GM19025 (cell line): ENCODE results near the gene NUDT7.

Source experiments
- ATAC-seq: cut with Tn5 transposase; IDR thresholded peaks from one replicate; pipeline ENCODE4 v1.9.1; 2021; ENCODE audit warnings: mild to moderate bottlenecking, low read depth, moderate library complexity; ENCODE audit not compliant: unreplicated experiment

Gene NUDT7

DNA sequence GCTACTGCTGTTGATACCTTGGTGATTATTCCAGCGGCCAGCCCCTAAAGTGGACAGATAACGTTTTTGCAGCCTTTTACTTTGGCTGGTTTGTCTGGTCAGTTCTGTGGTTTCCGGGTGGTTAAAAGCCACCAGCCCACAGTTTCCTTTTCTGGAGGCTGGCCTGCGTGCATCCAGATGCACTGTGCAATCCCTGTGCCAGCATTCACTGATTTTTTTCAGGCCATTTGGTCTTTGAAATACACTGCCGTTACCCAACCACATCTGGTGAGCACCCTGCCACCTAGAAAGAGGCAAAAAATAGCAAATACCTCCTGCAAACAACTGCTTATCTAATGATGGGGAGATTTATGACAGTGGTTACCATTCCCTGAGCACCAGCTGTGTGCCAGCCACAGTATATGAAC, 797 bp downstream of the NUDT7 start:
- no peak for ATAC-seq

DNA sequence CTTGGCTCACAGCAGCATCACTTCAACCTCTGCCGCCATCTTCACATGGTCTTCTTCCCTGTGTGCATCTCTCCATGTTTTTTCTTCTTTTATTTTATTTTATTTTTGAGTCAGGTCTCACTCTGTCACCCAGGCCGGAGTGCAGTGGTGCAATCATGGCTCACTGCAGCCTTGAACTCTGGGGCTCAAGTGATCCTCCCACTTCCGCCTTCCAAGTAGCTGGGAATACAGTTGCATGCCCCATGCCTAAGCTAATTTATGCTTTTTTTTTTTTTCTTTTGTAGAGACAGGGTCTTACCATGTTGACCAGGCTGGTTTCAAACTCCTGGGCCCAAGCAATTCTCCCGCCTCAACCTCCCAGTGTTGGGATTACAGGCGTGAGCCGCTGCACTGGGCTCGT, 1.9 kb downstream of the NUDT7 start:
- no peak for ATAC-seq

DNA sequence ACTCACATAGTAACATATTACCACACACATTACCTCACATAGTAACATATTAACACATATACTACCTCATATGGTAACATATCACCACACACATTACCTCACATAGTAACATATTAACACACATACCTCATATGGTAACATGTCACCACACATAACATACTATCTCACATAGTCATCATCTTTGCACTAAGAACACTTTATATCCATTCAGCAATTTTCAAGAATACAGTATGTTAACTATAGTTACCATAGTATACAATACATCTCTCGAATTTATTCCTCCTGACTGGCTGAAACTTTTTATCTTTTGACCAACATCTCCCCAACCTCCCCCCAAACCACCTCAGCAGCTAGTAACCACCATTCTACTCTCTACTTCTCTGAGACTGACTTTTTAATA, 7.6 kb downstream of the NUDT7 start:
- ATAC-seq = no peak

DNA sequence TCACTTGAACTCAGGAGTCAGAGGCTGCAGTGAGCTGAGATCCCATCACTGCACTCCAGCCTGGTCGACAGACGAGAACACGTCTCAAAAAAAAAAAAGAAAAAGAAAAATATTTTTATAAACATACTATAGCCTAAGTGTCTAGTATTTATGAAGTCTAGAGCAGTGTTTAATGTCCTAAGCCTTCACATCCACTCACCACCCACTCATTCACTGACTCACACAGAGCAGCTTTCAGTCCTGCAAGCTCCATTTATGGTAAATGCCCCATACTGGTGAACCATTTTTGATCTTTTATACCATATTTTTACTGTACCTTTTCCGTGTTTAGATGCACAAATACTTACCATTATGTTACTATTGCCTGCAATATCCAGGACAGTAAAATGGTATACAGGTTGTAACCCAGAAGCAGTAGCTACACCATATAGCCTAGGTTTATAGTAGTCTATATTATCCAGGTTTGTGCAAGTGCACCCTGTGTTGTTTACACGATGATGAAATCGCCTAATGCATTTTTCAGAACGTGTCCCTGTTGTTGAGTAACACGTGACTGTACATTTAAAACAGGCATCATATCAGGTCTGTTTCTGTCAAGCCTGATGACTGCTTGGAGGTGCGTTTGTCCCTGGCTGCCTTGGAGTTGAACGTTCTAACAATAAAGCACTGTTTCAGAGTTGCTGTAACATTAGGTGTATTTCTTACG, 10.1 kb downstream of the NUDT7 start:
- no peak for ATAC-seq

DNA sequence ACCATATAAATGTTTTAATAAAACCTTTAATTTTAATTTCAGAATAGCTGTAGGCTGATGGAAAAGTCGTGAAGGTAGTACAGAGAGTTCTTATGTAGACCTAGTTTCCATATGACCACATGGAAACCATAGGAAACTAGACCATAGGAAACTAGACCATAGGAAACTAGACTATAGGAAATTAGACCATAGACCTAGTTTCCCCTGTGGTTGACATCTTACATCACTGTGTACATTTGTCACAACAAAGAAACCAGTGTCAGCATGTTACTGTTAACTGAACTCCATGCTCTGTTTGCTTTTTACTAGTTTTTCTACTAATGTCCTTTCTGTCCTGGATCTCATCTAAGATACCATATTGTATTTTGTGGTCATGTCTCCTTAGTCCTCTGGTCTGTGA, 14.6 kb downstream of the NUDT7 start:
- ATAC-seq = no peak

DNA sequence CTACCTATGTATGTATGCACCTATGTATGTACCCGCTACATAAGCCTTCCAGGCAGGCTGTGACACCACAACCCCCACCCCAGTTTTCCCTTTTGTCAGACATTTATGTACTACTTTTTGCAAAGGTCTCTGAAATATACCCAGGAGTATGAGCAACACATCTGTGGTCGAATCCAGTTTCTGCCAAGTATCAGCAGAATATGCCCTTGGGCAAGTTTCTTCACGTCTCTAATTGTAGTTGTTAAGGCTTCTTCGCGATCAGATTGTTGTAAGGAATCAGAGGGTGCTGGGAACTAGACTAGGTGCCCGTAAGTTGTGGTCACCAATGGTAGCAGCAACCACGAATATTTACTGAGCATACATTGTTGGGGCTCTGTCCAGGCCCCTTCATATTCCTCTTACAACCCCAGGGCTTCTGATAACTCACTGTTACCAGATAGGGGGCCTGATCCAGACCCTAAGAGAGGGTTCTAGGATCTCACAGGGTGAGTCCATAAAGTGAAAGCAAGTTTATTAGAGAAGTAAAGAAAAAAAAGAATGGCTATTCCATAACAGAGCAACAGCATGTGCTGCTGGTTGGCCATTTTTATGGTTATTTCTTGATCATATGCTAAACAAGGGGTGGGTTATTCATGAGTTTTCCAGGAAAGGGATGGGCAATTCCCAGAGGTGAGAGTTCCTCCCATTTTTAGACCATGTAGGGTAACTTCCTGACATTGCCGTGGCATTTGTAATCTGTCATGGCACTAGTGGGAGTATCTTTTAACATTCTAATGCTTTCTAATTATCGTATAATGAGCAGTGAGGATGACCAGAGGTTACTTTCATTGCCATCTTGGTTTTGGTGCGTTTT, 16.6 kb downstream of the NUDT7 start:
- ATAC-seq = no peak

DNA sequence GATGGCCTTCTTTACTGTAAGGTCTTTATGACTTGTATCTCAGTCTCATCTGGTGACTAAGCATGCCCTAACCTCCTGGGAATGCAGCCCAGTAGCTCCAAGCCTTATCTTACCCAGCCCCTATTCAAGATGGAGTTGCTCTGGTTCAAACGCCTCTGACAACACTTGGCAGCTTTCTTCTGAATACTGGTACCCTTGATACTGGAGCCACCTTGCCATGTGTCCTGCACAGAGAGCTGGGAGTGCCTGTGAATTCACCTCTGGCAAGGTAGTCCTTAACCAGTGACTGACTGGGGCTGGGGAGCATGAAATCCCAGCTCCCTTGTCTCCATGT, 17.2 kb downstream of the NUDT7 start:
- ATAC-seq = no peak

DNA sequence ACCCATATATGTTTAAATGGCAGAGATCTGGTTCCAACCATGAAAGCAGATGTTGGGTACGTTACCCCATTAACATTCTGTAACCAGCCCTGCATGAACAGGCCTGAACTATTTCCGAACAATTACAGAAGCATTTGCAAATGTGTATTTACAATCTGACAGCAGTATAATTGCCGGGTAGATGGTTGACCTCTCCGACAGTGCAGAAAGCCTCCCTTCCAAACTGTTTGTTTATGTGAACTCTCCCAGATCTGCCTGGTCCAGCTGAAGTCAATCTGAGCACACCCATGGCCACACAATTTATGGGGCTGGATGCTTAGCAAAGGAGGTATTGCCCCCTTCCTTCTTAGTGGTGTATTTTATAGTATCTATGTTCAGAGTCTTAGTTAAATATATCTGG, 21.8 kb downstream of the NUDT7 start:
- ATAC-seq = no peak

DNA sequence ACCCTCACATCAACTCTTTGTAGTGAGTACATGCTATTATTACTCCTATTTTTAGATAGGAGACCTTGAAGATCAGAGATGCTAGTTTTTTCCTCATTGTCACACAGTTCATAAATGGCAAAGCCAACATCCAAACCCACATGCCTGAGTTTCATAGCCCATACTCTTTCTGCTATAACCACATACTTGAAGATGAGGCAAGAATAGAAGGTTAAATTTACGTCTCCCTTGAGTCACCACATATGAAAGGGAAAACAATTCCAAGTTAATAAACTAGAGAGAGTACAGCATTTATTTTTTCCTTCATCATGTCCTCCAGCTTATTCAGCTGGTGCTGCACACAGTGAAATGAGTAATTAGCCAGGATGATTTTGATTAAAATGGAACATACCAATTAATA, 23.7 kb downstream of the NUDT7 start:
- ATAC-seq = no peak

DNA sequence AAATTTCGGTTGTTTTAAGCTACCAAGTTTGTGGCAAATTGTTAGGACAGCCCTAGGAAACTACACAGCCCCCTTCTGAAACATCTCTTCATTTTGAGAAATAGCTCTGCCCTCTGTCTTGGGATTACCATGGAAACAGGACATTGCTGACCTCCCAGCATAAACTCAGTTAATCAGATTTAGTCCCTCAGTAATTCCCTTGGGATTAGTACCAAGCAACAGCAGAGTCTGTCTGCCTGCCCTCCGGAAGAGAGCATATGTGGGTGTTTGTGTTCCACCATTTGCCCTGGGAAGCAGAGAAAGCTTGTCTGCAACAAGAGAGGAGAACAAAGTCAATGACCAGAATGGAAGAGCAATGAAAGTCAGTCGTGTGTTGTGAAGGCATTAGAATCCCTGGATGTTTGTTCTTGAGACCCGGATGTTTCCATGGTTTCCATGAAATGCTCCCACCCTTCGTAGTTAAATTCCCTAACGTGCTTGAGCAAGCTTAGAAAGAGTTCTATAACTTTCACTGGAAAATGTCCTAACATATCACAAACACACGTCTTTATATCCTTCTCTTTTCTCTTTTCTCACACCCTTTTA, 26.2 kb downstream of the NUDT7 start:
- no peak for ATAC-seq

DNA sequence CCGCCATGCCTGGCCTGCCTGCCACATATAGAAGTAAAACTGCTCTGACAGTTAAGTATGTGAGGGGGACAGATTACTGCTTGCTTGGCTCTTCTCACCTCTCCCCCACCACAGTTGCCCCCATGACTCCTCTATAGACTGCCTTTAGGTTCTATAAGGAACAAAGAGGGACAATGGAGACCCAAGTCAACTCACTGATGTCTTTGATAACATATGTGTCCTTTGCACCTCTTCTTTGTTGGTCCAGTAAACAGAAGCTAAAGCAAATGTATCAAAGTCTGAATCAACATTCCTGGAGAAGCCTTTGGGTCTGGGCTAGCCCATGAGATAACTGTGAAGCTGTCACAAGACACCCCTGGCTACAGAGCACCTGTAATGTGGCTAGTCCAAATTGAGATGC, 27.1 kb downstream of the NUDT7 start:
- no peak for ATAC-seq

DNA sequence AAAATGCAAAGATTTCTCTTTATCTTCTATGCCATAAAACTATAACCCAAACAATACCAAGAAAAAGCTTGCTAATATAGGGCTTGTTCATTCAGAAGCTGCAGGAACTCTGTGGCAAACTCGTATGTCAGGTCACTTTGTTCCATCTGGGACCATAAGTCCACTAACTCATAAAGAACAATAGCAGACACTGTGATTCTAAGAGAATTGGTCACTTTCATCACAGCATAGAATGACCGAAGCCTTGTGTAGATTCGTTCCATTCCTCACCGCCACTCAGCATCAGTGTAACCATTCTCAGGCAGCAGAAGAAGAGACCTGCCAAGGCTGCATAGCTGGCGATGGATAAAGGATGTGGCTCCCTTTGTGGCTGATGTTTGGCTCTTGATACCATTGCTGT, 35.7 kb downstream of the NUDT7 start:
- no peak for ATAC-seq

DNA sequence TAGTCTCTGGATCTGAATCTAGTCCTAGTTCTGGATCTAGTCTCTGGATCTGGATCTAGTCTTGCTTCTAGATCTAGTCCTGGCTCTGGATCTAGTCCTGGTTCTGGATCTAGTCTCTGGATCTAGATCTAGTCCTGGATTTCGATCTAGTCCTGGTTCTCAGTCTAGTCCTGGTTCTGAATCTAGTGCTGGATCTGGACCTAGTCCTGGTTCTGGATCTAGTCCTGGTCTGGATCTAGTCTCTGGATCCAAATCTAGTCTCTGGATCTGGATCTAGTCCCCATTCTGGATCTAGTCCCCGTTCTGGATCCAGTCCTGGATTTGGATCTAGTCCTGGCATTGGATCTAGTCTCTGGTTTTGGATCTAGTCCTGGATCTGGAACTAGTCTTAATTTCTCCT, 36.2 kb downstream of the NUDT7 start:
- ATAC-seq = no peak

DNA sequence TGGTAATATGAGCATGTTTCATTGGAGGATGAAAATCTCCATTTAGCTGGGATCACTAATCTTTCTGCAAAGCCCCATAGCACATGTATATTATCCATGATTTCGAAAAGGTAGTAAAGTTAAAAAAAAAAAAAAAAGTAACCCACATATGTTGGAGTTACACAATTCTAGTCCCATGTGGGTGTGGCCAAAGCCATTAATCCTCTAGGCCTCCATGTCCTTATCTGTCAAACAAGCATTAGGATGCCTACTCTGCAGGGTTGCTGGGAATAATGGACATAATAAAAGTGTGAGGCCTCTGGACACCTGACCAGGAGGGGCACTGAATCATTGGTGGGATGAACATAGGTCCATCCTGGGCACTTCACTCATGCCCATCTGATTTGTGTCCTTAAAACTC, 36.9 kb downstream of the NUDT7 start:
- no peak for ATAC-seq

DNA sequence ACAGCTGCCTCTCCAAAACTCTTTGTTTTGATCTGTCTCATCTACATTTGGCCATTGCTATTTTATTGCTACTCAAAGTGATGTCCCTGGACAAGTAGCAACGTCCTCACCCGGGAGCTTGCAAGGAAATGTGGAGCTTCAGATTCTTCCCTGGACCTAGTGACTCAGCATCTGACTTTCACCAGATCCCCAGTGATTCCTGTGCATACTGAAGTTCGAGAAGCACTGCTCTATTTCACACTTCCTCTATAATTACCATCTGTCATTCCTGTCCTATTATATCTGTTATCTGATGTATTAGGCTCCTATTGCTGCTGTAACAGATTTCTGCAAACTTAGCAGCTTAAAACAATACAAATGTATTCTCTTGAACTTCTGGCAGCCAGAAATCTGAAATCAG, 37.5 kb downstream of the NUDT7 start:
- no peak for ATAC-seq

DNA sequence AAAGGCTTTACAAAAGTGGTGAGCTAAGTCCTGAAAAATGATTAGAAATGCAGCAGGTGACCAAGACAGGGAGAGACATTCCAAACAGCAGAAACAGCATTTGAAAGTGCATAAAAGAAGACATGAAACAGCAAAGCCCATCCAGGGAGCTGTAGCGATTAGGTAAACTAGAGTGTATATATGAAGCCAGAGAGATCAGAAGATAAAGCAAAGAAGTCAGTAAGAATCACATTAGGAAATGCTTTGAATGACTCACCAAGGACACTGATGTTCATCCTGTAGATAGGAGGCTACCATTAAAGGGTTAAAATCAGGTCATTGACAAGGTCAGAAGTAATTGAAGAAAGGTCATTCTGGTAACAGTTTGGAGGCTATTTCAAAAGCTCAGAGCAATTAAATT, 38.5 kb downstream of the NUDT7 start:
- ATAC-seq = no peak

DNA sequence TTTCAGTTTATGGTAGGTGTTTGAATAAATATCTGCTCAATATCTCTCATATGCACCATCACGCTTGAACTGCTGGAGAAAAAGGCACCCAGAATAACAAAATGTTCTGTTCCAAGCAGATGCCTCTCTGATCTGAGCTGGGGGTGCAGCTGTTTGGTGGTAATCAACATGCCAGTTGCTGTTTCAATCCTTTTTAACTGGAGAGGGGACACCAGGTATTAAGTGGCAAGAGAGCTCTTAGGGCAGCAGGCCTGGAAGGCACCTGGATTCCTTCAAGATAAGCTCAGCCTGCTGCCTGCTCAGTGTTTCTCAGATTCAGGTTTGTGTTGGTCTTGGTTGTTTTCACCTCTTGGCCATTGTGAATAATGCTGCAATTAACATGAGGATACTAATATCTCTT, 38.9 kb downstream of the NUDT7 start:
- ATAC-seq = no peak

DNA sequence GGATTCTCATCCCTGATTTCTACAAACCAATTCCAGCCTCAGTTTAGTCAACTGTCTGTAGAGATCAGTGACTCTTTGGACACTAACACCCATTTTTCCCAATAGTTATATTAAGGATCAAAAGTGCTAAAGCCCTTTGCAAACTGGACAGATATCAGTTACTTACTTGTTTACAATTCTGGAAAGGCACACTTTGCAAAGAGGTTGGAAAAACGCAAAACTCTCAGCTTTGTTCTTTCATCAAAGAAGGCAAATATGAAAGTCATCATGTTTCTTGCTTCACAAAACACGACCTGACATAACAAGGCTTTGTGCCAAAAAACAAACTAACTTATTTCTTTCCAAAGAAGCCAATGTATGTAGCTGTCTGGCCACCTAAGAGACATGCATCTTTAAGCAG, 39.9 kb downstream of the NUDT7 start:
- ATAC-seq = no peak

DNA sequence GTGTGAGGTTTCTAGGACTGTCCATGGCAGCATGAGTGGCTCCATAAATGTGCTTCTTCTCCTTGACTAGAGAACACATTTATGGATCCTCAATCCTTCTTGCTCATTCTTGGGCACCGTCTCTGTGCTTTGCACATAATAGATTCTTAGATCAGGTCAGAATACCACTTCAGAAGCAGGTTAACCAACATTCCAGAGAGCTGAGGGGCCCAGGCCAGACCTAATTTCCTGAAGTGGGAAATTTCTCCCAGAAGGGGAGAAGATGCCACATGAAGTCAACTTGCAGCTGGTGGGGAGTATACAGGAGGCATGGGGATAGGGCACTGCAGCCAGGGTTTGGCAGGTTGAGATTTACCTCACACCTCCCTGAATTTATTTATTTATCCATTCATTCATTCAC, 41.7 kb downstream of the NUDT7 start:
- no peak for ATAC-seq

DNA sequence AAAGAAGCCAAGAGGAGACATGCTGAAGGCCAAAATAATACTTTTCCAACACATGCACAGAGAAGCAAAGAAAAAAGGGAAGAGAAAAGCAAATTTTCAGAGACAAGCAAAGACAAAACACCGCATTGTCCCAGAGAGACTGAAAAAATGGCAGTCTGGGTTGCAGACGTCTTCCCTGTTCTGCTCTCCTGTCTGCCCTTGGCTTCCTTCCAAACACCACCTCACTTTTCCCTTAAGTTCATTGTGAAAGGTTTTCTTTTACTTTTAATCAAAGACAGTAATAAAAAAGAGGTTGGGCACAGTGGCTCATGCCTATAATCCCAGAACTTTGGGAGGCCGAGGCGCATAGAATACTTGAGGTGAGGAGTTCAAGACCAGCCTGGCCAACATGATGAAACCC, 44.9 kb downstream of the NUDT7 start:
- no peak for ATAC-seq

DNA sequence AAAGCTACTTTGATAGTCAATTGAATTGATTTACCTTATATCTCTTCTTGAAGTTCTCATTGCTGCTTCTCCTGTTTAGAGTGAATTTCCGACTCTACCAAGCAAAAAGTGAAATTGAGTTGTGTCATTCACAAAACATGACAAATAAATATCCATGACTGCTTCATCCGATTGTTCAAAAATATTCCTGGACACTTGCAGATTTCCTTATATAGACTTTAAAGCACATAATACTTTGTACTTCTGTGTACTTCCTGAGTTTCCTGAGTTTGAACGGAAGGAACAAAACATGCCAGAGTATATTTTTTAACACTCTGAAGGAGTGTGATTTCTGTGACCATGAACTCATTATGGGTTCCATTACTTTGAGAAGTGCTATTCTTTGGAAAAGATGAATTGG, 45.5 kb downstream of the NUDT7 start:
- no peak for ATAC-seq
